Measurements from ENCODE around the gene CIITA. TPM values are rescaled to one million over a fixed set of nuclear protein-coding genes. Genes with fewer than 3 reads are reported as not detected.

The CIITA gene
- total and polyA plus RNA-seq, 9 of the 15 experiments (the other 6 are each of a cell fraction or from before 2014, with no cell fraction given): 0.01 to 0.20 (median 0.11) TPM; not detected in 4

- no peak for TF ChIP-seq ETS2 (tag; IDR thresholded peaks at IDR 0.05; ENCODE audit: borderline replicate concordance, poor library complexity, severe bottlenecking)
- no peak for TF ChIP-seq CTCFL (IDR thresholded peaks at IDR 0.05; ENCODE audit: borderline replicate concordance, insufficient read depth, low read depth, low read length, poor library complexity, severe bottlenecking)
- TF ChIP-seq ZNF174 (CRISPR knock-in tag; IDR thresholded peaks at IDR 0.05): no peak
- no peak for TF ChIP-seq NR2C1 (IDR thresholded peaks at IDR 0.05)
- no peak for TF ChIP-seq NR2C1 (tag; IDR thresholded peaks at IDR 0.05)
- TF ChIP-seq RBM15 (IDR thresholded peaks at IDR 0.05; ENCODE audit: insufficient read depth, low read length): no peak
- TF ChIP-seq BRF1 (IDR thresholded peaks at IDR 0.05; ENCODE audit: borderline replicate concordance, extremely low read depth, insufficient read length): no peak
- no peak for TF ChIP-seq ATF7 (IDR thresholded peaks at IDR 0.05)
- no peak for TF ChIP-seq KLF13 (tag; IDR thresholded peaks at IDR 0.05; ENCODE audit: borderline replicate concordance, low read depth)
- TF ChIP-seq ZSCAN32 (CRISPR knock-in tag; IDR thresholded peaks at IDR 0.05): no peak
- no peak for TF ChIP-seq POLR2B (IDR thresholded peaks at IDR 0.05; ENCODE audit: low read depth, partially characterized antibody)
- TF ChIP-seq ZNF584 (CRISPR knock-in tag; IDR thresholded peaks at IDR 0.05; ENCODE audit: low read depth): no peak
- peak; percentile 41 to 65; a peak in 1 of 4 replicates for TF ChIP-seq TBL1XR1 (IDR thresholded peaks at IDR 0.05; ENCODE audit: low read length in 2 of 2)
- TF ChIP-seq RBM25 (IDR thresholded peaks at IDR 0.05; ENCODE audit: low read depth, low read length, severe bottlenecking): no peak
- no peak for TF ChIP-seq ZBTB2 (IDR thresholded peaks at IDR 0.05)
- TF ChIP-seq ATF4 (CRISPR knock-in tag; IDR thresholded peaks at IDR 0.05): no peak
- TF ChIP-seq ETS1 (conservative IDR thresholded peaks at IDR 0.05; ENCODE audit: control insufficient read depth, low read depth, low read length): no peak
- TF ChIP-seq SIRT6 (IDR thresholded peaks at IDR 0.05; ENCODE audit: low read depth, low read length): no peak
- TF ChIP-seq RCOR1 (IDR thresholded peaks at IDR 0.05; ENCODE audit: borderline replicate concordance in 1 of 2, low read depth in 2 of 2, low read length in 2 of 2): no peak
- no peak for TF ChIP-seq RB1 (IDR thresholded peaks at IDR 0.05; ENCODE audit: low read depth)
- TF ChIP-seq HBP1 (CRISPR knock-in tag; IDR thresholded peaks at IDR 0.05): no peak
- TF ChIP-seq SMARCA4 (IDR thresholded peaks at IDR 0.05): peak; percentile 82; the same call in 1 of the 2 replicates
- TF ChIP-seq ZNF785 (CRISPR knock-in tag; IDR thresholded peaks at IDR 0.05): no peak
Measured at GRCh38 chr16:10966129-10966528, 89.1 kb downstream of the CIITA start (continued).
